ENCODE measurements around the gene SPTAN1.
"Not testable (repeated sequence)": the region's sequence is repeated elsewhere in the genome, so short reads cannot be mapped to it uniquely, and the experiment has no call there.

Gene SPTAN1

DNA sequence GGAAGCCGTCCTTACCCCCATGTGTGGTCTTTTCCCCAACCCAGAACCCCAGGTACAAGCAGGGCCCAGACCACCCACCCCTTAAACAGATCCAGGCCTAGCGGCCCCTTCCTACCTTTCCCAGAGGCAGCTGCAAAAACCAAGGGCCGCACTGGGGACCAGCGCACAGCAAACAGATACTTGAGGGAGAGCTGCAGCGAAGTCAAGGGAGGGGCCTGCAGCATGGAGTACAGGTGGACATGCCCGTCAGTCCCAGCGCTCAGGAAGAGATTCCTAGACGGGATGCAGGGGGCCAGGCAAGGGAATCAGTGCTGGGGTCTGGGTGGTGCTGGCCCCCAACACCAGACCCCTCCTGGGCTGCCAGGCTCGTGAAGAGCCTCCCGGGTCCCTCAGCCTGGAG, 81.7 kb downstream of the SPTAN1 start:
- no peak for DNase-seq

DNA sequence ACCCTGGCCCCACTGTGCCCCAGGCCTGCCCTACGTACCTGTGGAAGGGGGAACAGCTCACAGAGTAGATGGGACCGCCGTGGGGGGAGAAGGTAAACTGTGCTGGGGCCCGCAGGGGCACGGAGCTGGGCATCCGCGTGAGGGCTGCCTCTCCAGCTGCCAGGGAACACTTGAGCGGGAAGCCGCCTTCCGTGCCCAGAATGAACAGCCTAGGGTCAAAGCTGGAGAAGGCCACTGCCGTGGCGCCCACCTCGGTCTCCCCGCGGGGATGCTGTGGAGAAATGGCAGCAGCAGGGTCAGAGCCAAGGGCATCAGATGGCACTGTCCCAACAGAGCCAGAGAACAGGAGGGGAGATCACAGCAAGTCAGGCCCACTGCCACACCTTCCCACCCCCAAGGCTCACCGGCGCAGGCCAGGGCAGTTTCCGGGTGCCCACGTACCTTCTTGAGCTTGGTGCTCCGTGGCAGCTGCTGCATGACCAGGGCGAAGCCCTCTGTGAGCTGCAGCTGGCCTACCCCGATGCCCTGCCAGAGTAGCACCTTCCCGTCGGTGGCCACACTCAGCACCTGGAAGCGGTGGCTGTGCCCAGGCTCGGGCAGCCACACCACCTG, 82.4 kb downstream of the SPTAN1 start:
- DNase-seq = no peak

DNA sequence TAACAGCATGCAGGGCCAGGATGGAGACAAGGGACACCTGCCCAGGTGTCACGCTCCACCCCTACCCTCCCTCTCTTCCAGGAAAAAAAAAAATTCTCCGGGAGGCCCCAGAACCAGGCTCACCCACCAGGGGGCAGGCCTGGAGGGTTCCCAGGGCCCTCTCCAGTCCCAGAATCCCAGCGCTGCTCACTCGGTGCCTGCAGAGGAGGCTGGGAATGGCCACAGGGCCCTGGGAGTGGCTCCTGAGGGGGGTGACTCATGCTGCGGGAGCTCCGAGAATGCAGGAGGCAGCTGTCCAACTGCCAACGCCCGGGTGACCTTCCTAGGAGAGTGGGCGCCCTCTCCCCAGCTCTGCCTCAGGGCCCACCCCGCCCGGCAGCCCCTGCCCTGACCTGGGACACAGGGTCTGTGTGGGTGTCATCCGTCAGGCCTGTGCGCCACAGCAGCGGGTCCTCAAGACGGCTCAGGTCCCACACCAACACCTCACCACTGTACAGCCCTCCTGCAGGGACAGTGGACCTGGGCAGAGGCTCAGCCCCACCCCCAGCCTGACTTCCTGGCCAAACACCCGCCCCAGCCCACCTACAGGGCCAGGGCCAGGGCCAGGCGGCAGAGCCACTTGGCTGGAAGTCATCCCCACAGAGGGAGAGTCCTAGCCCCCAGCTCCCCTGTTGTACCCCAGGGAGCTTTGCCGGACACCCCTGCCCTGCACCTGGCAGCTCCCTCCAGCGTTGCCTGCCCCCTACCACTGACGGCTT, 83.1 kb downstream of the SPTAN1 start:
- DNase-seq = no peak

DNA sequence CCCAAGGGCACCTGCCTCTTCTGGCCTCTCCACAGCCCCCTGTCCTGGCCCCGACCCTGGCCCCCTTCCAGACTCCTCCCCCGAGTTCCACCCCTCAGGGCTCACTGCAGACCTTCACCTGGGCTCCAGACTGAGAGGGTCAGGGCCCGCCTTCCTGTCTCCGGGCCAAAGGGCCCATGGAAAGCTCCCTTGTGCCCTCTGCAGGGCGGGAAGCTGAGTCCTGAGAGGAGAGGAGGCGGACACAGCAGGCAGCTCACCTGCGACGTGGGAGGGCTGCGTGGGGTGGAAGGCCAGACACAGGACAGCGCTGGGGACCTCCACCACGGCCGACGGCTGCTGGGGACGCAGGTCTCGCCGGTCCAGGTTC, 83.6 kb downstream of the SPTAN1 start:
- DNase-seq = no peak

DNA sequence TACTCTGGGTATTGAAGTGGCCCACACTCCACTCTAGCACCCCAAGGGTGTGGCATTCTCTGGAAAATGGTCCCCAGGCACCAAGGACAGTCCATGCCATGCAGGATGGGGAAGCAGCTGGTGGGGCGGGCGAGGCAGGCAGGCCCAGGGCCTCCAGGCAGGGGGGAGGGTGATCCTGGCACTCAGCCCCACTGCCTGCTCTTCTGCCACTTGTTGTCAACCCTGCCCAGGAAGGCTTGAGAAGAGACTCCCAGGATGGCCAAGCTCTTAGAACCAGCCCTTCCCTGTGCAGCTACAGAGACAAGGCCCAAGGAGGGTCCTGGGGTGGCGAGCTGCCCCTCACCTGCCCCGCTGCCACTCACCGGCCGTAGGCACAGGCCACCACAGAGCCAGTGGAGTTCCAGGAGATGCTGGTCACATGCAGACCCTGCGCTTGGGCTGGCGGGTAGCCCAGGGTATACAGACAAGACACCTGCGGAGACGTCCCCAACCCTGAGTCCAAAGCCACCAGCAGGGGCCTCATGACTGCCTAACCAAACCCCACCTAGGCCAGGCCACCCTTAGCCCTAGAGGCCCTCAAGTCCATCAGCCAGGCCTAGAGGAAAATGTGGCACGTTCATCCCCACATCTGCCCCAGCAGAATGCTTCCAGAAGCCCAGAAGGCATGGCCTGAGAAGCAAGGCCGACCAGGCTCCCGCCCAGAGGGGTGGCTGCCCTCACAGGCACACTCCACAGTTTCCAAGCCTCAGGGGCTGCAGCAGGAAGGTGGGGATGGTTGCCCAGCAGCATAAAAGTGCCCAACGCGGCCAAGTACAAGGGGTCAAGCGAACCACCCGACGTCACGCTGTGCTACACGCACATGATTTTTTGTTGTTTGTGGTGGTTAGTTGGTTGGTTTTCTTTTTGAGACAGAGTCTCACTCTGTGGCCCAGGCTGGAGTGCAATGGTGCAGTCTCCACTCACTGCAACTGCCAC, 84.5 kb downstream of the SPTAN1 start:
- DNase-seq = no peak

DNA sequence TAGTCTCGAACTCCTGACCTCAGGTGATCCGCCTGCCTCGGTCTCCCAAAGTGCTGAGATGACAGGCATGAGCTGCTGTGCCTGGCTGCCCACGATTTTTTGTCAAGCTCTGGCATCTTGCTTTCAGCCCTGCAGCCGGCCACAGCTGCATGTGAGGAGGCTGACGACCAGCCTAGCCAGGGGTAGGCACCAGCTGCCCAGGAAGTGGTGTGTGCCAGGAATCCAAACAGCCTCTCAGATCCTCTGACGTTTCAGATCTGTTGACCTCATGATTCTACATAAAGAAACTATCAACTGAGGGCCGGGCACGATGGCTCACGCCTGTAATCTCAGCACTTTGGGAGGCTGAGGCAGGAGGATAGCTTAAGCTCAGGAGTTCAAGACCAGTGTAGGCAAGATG, 85.3 kb downstream of the SPTAN1 start:
- no peak for DNase-seq

DNA sequence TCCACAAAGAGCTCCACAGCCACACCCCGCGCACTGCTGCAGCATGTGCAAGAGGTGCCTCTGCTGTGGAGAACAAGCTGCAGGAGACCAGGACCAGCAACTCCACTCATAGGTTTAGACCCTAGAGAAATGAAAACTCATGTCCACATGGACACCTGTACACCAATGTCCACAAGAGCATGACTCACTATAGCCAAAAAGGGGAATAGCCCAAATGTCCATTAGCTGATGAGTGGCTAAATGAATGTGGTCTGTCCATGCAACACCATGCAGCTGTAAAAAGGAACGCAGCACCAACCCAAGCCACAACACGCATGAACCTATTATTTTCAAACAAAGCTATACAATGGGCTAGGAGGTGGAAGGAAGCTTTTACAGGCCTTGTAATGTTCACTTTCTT, 86.2 kb downstream of the SPTAN1 start:
- DNase-seq = no peak

DNA sequence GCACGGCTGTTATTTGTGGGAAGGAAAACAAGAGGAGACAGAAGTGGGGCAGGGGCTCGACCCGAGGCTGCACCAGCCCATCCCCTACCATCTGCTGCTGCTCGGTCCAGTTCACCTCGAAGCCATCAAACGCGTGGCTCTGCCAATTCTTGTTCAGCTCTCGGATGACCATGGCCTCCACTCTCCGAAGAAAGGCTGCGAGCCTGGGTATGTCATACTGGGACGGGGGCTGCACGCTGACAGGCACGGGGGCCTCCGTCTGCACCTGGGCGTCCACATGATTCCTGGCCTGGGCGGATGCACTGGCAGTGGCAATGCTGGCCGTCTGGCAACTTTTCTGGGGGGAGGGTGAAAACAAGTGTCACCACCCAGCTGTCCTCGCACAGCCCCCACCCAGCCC, 88.2 kb downstream of the SPTAN1 start:
- DNase-seq = no peak

DNA sequence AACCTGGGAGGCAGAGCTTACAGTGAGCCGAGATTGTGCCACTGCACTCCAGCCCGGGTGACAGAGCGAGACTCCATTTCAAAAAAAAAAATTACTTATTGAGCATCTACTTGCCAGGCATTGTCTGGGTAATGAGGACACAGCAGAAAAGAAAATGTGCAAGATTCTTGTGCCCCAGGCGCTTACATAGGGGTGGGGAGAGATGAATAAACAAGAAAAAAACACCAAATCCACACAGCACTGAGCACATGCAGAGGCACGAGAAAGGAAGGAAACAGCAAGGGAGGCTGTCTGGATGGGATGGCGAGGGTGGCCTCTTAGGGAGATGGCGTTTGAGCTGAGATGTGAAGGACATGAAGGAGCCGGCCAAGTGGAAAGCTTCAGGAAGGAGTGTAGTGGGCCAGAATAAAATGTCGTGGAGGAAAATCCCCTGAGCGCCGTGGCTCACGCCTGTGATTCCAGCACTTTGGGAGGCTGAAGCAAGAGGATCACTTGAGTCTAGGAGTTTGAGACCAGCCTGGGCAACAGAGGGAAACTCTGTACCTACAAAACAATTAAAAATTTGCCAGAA, 90.4 kb downstream of the SPTAN1 start:
- DNase-seq = no peak

DNA sequence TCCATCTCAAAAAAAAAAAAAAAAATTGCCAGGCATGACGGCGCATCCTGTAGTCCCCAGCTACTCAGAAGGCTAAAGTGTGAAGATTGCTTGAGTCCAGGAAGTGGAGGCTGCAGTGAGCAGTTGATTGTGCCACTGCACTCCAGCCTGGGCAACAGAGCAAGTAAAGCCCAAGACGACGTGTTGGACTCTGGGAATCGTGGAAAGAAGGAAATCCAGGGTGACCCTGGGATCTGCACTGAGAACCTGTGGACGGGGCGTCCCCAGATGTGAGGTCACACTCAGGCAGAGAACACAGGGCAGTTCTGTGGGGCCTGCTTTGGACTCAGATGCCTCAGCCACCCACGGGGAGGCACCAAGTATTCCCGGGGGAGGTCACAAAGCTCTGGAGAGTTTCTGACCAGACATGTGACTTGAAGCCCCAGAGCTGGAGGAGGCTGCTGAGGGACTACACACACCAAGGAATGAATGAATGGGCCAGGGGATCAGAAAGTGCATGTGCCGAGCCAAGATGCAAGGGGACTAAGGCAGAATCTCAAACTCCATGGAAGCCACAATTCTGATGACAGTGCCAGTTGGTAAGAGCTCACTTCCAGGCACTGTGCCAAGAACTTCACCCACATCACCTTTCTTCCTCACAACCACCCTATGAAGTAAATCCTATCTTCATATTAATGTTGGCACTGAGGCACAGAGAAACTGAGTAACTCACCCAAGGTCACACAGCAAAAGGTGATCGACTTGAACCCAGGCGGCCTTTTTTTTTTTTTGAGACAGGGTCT, 91.3 kb downstream of the SPTAN1 start:
- DNase-seq = no peak

DNA sequence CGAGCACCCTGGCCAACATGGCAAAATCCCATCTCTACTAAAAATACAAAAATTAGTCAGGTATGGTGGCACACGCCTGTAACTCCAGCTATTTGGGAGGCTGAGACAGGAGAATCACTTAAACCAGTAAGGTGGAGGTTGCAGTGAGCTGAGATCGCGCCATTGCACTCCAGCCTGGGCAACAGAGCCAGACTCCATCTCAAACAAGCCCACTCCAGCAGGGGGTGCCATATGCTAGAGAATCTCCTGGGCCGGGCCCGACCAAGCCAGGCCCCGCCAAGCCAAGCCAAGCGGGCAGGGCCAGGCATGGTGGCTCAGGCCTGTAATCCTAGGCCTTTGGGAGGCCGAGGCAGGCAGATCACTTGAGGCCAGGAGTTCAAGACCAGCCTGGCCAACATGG, 95.8 kb downstream of the SPTAN1 start:
- peak; percentile 84 for DNase-seq

DNA sequence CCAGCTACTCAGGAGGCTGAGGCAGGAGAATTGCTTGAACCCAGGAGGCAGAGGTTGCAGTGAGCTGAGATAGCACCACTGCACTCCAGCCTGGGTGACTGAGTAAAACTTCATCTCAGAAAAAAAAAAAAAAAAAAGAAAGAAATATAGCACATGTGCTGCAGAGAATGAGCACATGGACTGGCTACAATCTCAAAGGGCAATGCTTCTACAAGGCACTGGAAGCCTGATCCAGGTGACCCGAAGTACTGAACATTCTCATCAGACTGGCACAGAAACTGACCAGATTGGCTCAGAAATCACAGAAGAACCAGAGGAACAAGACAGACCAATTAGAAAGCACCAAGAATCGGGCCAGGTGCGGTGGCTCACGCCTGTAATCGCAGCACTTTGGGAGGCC, 99.4 kb downstream of the SPTAN1 start:
- DNase-seq = no peak

DNA sequence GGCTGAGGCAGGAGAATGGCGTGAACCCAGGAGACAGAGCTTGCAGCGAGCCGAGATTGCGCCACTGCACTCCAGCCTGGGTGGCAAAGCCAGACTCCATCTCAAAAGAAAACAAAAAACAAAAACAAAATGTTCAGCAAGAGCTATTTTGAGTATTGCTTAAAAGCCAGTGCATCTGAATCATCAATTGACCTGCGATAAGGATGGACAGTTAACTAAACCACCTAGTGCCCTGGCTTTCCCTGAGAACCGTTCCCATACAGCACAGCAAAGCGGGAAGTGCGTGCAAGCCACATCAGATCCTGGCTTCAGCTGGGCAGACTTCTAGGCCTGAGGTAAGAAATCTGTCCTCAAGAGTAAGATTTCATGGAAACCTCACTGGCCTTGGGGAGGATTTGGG, 101.5 kb downstream of the SPTAN1 start:
- DNase-seq = no peak

DNA sequence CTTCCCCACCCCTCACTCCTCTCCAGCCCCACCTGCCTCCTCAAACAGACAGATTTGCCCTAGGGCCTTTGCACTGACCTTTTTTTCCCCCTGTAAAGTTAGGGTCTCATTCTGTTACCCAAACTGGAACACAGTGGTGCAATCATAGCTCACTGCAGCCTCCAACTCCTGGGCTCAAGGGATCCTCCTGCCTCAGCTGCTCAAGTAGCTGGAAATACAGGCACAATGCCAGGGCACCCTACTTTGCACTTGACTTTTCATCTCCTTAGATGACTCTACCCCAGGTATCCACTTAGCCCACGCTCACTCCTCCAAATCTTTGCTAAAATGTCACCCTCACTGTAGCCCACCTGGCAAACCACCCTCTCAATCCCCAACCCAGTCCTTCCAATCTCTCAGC, 102.1 kb downstream of the SPTAN1 start:
- no peak for DNase-seq

DNA sequence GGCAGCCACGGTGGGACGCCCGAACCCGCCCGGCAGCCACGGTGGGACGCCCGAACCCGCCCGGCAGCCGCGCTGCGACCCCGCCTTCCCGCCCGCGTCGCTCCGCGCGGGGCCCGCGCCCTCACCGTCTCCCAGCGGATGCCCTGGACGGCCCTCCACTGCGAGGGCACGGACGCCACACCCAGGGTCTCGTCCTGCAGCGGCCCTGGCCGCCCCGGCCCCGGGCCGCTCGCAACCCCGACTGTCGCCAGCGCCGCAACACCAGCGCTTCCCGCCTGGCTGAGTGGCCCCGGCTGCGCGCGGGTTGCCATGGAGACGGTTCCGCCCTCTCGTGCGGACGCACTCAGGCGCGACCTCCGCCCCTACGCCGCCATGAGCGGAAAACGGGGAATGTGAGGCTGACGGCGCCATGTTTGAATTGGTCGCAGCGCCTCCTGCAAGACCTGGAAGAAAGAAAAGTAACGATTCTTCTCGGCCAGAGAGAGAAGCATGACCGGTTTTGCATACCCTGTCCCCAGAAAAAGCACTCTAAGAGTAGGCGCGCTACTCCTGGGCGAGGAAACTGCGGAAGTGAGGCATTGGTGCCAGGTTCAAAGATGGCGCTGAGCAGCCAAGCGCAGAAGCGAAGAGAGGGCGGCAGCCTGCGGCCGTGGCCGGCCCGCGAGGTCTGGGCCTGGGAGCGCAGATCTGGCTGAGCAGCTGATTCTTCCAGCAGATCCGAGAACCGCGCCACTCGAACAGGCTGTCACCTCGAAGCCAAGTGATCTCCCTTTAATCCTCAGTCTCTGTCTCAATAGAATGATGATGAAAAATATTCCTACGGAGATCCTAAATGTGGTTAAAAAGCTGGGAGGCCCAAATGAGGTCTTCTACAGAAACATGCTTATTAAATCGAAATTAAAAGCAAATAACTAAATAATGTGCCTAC, 104.3 kb downstream of the SPTAN1 start, which contains the start of gene DYNC2I2:
TSS of gene DYNC2I2 (minus strand) at position 432 of the 928 bp plus-strand sequence. CDS start at position 311, 121 bp downstream.
- DNase-seq = peak; percentile 98

DNA sequence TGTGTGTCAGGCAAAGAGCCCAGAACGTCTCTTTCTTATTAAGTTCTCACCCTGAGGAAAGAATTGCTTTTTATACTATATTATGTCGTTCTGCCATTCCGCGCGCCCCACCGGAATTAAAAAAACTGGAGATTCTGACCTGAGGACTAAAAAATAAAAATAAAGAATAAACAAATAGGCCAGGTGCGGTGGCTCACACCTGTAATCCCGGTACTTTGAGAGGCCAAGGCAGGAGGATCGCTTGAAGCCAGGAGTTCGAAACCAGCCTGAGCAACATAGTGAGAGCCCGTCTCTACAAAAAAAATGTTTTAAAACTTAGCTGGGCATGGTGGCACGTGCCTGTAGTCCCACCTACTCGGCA, 104.9 kb downstream of the SPTAN1 start:
- DNase-seq = peak; percentile 31

DNA sequence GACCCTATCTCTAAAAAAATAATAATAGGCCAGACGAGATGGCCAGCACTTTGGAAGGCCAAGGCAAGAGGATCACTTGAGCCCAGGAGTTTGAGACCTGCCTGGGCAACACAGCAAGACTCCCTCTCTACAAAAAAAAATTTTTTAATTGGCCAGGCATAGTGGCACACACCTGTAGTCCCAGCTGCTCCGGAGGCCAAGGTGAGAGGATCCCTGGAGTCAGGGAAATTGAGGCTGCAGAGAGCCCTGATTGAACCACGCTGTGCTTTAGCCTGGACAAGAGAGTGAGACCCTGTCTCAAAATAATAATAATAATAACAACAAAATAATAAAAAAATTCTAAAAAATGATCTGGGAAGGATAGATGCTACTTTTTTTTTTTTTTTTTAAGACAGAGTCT, 105.4 kb downstream of the SPTAN1 start:
- DNase-seq = no peak

DNA sequence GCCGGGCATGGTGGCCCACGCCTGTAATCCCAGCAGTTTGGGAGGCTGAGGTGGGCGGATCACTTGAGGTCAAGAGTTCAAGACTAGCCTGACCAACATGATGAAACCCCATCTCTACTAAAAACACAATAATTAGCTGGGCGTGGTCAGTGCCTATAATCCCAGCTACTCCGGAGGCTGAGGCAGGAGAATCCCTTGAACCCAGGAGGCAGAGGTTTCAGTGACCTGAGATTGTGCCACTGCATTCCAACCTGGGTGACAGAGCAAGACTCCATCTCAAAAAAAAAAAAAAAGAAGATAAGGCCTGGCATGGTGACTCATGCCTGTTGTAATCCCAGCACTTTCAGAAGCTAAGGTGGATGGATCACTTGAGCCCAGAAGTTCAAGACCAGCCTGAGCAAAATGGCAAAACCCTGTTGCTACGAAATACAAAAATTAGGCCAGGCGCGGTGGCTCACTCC, 114.1 kb downstream of the SPTAN1 start:
- not testable (repeated sequence) for DNase-seq

DNA sequence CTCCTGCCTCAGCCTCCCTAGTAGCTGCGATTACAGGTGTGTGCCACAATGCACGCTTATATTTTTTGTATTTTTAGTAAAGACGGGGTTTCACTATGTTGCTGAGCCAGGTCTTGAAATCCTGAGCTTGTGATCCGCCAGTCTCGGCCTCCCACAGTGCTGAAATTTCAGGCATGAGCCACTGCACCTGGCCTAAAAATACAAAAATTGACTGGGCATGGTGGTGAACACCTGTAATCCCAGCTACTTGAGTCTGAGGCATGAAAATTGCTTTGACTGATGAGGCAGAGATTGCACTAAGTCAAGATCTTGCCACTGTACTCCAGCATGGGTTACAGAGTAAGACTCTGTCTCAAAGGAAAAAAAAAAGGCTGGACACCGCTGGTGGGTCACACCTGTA, 117.4 kb downstream of the SPTAN1 start:
- no peak for DNase-seq

DNA sequence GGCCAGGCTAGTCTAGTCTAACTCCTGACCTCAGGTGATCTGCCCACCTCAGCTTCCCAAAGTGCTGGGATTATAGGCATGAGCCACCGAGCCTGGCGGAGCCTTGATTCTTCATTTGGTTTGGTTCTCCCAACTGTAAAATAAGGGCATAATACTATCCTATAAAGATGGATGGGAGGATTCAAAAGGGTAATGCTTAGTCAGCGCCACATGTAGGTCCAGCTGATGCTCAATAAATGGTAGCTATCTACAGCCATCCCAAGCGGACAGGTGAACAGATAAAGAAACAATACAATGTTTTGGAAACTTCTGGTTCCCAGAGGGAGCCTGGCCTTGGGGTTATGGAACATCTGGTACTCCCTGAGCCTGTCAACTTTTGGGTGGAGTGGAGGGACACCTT, 123.0 kb downstream of the SPTAN1 start:
- DNase-seq = no peak

DNA sequence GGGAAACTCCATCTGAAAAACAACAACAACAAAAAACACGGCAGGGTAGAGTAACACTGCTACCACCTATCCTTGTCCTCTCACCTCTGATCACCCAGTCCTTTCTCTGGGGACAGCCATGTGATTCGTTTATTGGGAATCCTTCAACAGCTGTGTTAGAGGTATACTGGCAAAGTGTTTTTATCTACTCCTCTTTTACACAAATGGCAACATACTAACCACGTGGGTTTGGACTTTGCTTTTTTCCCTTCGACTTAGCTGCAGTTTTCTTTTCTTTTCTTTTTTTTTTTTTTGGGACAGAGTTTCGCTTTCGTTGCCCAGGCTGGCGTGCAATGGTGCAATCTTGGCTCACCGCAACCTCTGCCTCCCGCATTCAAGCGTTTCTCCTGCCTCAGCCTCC, 125.4 kb downstream of the SPTAN1 start:
- no peak for DNase-seq
